CD4-positive, alpha-beta T cell treated with Interleukin-12 subunit alpha and Interleukin-12 subunit beta, for 1 hour (primary cell): ENCODE measurements around the gene LRRC73.
"Not testable (repeated sequence)": the region's sequence is repeated elsewhere in the genome, so short reads cannot be mapped to it uniquely, and the experiment has no call there.

Source experiments
- DNase-seq: peaks from one replicate; pipeline ENCODE4 v3.0.0-alpha.2; 2020

LRRC73 gene

GRCh38 chr6:43459535-43459934, 50.6 kb downstream of the LRRC73 start:
- DNase-seq, result no peak

GRCh38 chr6:43458154-43458553, 52.0 kb downstream of the LRRC73 start:
- not testable (repeated sequence) for DNase-seq

DNA sequence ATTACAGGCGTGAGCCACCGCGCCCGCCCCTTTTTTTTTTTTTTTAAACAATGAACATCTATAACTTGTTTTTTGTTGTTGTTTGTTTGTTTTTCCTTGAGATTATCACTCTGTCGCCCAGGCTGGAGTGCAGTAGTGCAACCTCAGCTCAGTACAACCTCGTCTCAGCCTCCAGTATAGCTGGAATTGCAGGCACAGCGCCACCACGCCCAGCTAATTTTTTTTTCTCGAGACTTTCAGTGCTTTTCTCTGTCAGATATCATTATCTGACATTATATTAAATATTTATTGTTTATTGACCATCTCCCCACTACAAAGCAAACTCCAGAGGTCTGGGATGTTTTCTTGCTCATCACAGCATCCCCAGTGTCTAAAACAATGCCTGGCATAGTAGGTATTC, 52.5 kb downstream of the LRRC73 start:
- DNase-seq, result no peak
